Anterior cingulate cortex (tissue), 58 donors: ENCODE results near the gene IQSEC1.
A peak's percentile ranks its signal among the peaks of the same experiment; 100 is the strongest.

Experiments
- DNase-seq, 58 donors: peaks; one replicate each; lab custom pipeline; 2025; lab: John Stamatoyannopoulos, UW

IQSEC1 gene

DNA sequence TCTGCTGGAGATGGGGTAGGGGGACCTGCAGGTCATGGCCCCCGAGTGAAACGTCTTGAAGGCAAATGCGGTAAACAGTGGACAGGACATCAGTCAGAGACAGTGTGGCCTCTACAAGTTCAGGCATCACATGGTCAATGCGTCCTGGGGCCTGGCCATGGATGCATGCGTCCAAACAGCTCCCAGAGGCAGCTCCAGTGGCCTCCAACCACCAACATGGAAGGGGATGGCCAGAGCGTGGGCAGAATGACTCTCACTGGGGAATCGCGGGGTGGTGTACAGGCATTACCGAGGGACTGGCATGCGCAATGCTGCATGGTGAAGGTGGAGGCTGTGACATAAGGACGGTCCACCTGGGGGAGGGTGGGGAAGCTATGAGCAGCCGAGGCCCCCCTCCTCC, 35.6 kb upstream of the IQSEC1 start:
- DNase-seq: no peak

DNA sequence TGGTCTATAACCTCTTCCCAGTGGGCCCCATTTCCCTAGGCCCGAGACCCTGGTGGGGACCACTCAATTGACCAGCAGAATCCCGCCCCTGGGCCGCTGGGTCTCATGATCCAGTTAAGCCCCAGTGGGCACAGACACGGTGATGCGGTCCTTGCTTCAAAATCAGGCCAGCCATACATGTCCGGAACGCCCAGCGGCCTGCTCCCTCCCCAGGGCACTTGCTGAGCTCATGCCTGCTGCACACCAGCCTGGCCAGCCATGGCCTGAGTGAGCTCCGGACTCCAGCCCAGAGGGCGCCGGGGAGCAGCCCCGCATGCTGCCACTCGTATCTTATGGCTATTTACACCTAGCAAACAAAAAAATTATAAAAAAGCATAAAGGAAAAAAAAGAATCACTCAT, 34.4 kb upstream of the IQSEC1 start:
- no peak for DNase-seq

DNA sequence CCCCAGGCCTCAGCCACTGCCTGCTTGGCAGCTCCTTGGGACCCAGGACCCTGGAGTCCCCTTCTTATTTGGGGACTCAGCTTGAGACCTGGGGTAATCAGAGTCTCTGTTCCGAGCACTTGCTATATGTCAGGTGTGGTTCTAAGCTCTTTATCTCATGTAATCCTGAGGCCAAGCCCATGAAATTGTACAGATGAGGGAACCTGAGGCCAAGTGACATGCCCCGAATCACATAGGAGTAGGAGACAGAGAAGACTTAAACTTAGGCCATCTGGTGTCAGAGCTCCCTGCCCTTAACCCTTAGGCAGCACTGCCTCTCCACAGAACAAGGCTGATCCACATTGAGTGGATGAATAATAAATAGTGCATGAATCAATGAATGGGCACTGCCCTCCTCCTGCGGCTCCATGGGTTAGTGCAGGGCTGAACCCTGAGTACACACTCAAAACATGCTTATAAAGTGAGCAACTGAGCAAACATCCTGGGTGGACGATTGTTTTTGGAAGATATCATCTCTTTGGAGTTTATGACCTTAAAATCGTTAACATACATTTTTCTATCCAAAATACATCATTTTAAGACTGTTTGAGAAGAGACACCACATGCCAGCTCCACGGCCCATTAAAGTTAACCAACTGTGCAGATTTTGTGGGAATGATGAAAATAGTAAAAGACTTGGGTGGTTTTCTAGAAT, 33.2 kb upstream of the IQSEC1 start:
- no peak for DNase-seq

DNA sequence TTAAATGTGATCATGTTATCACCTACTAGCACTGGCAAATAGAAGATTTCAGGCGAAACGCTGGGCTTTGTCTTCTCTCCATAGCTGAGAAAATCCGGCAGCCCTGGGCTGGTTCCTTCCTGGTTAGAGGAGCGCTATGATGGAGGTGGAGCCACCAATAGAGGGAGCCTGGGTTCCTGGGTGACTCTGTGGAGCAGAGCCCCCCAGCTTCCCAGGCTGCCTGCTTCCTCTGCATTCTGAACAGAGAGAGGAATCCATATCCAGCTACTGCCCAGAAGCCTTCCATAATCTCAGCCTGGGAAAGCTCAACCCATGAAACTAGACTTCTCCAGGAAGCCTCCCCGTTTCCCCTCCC, 32.6 kb upstream of the IQSEC1 start:
- no peak for DNase-seq

DNA sequence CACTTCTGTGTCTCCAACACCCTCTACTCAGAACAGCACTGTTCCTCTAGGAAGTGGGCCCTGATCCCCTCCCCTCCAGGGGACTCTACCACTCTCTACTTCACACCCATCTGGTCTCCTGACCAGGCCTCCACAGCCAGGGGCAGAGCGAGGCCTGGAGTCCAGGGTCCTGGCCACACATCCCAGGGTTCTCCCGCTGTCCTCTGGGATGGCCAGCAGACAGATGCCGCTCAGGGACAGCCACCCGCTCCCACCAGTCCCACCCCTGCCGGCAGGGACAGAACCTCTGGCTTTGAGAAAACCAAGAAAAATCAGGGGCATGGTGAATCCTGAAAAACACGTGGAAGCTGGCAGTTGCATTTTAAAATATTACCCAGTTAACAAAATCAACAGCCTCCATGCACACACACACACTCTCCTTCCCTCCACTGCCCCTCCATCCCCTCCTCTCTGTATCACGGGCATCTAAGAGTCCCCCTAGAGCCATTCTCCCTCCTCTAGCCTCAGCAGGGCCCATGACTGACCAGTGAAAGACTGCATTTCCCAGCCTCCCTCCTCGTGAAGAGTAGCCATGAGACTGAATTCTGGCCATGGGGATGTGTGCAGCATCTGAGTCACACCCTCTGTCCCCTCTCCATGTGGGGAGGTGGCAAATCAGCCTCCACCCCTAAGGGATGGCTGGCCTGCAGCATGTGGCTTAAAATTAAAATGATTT, 32.1 kb upstream of the IQSEC1 start:
- DNase-seq: no peak

DNA sequence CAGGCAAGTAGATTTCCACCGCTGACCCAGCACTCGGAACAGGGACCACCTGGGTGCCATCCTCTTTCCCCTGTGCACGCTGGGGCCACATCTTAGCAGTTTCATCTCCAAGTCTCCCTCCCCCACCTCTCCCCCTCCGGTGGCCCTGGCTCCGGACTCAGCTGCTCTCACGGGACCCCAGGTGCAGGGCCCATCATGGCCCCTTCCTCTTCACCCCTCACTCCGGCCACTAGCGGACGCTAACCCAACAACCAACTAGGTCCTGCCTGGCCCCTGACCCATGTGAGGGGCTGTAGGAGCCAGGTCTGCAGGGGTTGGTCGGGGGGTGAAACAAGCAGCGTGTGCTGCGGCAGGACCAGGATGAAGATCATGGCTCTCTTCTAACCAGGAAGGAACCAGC, 31.3 kb upstream of the IQSEC1 start:
- no peak for DNase-seq

DNA sequence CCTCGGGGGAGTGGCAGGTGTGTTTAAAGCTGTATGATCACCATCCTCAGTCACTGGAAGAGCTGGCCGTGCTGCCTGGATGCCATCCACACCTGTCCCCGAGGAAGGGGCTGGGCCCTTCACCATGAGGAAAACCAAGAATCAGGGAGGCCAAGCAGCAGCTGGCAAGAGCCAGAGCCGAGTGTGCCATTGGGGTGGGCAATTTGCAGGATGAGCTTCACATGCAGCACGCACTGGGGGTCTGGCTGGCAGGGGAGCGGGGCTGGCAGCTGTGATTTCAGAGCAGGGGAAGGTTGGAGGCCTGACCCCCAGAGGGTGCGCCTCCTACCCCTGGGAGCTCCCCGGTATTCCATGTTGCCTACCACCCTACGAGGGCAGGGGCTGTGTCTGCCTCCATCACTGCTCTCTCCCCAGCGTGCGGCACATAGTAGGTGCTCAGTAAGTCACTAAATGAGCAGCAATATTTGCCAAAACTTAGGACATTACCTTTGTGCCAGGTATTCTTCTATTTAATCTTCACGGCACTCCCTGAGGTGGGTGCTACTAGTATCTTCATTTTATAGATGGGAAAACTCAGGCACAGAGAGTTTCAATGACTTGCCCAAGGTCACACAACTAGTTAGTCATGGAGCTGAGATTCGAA, 30.3 kb upstream of the IQSEC1 start:
- no peak for DNase-seq

DNA sequence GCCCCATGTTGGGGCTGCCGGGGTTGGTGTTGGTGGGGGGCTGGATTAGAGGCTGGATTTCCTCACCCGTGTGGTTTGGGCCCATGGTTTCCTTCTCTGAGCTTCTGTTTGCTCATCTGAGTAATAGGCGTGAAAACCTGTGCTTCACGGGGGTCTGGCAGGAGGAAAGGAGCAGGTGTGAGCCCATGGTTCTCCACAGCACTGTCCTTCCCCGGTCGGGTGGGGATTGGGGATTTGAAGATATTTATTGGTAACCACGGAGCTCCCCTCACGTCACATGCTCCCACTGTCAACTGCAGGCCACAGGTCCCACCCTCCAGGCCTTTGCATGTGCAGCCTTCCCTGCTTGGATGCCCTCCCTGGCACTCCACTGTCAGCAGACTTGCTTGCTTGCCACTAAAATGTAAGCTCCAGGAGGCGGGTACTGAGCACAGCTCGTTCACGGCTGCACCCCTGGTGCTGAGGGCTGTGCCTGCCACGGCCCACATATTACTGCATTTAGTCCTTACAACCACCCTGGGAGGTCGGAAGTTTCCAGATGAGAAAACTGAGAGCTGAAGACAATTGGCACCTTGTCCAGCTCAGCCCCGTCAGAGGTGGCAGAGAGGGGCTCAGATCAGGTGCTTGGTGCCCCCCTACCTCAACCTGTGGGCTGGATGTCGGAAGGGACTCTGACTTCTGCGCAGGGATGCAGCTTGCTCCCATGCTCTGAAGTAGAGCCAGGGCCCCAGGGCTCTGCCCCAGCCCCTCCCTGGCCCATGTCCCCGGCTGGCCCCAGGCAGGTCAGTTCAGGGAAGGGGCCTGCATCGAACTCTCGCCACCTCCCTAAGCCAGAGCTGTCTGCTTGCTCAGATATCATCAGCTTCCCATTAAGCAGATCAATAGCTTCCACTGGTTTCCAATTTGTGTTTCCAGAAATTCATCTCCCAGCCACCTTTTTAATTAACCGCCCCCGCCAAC, 29.4 kb upstream of the IQSEC1 start:
- no peak for DNase-seq

DNA sequence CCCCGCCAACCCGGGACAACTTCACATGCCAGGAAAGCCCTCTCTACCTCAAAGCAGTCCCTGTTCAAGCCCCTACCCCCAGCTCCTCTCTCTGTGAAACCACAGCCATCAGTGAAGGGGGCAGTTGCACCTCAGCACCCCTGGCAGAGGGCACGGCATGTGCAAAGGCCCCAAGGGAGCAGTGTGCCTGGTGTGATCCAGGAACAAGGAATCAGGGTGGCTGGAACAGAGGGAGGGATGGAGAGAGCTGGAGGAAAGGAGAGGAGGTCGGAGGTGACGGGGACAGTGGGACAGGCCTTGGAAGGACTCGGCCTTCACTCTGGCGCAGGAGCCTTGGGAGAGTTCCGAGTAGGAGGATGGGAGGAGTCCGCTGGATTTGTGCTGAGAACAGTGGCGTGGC, 26.5 kb upstream of the IQSEC1 start:
- DNase-seq: no peak

DNA sequence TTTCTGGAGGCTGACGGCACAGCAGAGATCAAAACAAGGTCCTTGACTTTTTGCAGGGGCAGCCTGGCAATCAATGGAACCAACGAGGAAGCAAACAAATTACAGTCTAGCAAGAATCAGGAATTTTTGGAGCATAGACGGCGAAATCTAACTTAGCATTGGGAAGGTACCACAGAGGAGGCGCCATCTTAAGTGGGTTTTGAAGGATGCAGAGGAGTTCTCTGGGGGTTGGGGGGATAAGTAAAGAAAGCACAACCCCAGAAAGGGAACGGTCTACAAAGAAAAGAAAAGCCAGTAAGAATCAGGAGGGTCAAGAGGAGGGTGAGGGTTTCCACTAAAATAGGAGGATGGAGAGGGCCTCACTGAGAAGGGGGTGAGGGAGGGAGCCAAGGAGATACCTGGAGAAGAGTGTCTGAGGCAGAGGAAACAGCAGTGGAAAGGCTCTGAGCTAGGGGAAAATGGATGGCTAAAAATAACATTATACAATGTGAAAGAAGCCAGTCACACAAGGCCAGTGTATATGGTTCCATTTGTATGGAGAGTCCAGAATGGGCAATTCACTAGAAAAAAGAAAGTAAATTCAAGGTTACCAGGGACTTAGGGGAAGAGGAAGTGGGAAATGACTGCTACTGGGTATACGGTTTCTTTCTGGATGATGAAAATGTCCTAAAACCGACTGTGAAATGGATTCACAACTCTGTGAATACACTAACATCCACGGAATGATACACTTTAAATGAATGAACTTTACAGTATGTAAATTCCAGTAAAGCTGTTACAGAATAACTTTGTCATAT, 25.2 kb upstream of the IQSEC1 start:
- DNase-seq: no peak

DNA sequence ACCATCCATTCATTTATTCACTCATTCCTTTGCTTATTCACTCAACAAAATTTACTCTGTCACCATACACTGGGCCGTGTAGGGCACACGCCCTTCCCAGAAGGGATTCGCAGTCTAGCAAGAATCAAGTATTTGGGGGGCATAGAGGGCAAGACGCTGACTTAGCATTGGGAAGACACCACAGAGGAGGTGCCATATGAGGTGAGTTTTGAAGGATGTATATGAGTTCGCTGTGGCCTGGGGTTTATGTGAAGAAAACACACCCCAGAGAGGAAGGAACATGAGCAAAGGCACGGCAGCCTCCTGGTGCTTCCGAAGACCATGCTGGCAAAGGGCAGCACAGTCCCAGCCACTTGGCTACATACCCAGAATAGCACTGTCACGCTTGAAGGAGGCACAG, 23.1 kb upstream of the IQSEC1 start:
- no peak for DNase-seq

DNA sequence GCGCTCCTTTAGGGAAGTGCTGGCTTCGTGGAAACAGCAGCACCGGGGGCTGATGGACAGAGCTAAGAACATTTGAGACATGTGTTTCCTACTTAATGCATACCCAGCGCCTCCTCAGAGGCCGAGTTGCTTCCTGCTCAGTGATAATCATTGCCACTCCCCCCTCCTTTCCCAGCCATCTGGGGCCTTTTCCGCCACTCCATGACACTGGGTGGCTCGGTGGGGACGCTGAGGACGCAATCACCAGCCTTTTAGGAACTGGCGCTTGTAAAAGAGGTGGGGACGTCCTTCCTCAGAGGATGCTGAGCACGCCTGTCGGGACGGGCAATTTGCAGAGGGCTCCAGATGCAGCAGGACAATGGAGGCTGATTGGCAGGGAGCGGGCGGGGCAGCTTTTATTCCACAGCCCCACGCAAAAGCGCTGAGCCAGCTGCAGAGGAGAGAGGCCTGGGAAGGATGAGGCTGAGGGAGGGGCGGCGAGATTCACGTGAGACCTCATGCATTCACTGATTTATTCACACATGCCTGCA, 22.2 kb upstream of the IQSEC1 start:
- DNase-seq: peak in 44 of 58 donors; percentile 9 to 73 (median 44)

DNA sequence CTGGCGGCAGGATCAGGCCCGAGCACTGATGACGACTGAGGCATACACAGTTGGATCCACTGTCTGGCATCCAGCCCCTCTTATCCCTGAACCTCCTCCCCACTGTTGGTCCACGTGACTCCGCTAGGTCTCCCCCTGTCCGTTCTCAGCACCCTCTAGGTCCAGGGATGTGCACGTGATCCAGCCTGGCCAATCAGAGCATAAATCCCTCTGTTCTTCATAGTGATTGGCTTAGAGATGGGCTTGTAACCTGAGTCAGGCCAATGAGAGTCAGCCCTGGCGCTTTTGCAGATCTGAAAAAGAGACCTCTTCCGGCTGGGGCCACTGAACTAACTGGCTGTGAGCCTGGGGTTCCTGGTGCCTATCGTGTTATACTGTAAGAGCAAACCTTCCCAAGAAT, 20.5 kb upstream of the IQSEC1 start:
- no peak for DNase-seq

DNA sequence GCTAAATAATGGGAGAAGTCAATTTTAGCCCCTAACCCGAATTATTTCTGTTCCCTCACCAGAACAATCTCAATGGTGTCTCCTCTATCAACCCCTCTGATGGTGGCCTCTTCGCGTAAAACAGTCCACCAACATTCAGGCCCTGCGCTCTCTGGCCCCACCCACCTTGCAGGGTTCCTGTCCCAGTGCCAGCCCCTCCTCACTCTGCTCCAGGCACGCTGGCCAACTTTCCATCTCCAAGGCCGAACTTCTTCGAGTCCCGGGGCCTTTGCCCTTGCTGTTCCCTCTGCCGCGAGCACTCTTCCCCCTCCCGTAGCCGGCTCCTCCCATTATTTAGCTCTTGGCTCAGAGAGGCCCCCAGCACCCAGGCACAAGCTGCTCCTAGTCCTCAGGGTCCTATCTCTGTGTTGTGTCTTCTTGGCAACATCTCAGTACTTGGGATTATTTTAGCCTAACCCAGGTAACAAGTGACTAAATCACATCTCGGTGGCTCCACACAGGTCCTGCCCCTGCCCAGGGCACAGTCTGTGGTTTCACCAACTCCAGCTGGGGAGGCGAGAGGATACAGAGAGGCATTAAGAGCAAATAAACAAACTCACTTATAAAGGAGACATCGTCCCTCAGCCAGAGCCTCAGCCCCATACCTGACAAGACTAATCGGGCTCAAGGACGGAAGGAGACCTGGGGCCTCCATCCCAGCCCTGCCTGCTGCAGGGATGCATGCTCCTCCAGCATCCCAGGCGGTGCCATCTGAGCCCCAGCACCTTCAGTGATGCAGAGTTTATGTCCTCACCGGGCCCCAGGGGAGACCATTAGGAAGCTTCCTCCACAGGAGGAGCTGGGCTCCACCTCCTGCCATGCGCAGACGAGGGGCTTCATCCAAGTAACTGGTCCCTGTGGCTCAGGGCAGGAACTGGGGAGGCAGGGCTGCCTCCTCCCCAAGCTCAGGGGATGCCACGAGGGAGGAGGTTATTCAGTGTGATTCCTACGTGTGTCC, 19.7 kb upstream of the IQSEC1 start:
- peak in 27 of 58 donors; percentile 11 to 57 (median 27) for DNase-seq

DNA sequence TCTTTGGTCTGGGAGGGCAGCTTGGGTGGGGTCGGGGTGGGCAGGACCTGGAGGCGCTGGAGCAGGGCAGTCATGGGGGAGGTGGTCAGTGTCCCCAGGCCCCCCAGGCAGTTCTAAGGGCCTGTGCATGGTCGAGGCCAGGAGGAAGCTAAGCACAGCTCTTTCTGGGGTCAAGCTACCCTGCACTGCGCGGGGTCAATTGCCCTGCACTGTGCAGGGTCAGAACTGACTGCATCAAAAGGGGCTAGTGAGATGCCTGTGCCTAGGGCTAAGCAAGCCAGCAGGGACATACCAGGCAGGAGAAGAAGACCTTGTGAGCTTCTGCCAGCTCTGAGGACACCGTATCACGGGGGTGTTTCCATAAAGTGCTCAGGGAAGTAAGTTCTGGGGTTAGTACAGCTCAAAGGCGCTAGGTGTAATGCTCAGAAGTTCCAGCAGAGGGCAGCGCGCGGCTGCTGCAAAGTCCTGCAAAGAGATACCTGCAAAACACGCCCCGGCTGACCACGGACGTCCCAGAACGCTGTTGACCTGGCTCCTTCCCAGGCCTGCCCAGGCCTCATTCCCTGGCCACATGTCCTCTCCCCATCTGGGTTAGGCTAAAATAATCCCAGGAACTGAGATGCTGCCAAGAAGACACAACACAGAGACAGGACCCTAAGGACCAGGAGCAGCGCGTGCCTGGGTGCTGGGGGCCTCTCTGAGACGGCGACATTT, 18.8 kb upstream of the IQSEC1 start:
- DNase-seq: peak in 56 of 58 donors; percentile 19 to 88 (median 66)

DNA sequence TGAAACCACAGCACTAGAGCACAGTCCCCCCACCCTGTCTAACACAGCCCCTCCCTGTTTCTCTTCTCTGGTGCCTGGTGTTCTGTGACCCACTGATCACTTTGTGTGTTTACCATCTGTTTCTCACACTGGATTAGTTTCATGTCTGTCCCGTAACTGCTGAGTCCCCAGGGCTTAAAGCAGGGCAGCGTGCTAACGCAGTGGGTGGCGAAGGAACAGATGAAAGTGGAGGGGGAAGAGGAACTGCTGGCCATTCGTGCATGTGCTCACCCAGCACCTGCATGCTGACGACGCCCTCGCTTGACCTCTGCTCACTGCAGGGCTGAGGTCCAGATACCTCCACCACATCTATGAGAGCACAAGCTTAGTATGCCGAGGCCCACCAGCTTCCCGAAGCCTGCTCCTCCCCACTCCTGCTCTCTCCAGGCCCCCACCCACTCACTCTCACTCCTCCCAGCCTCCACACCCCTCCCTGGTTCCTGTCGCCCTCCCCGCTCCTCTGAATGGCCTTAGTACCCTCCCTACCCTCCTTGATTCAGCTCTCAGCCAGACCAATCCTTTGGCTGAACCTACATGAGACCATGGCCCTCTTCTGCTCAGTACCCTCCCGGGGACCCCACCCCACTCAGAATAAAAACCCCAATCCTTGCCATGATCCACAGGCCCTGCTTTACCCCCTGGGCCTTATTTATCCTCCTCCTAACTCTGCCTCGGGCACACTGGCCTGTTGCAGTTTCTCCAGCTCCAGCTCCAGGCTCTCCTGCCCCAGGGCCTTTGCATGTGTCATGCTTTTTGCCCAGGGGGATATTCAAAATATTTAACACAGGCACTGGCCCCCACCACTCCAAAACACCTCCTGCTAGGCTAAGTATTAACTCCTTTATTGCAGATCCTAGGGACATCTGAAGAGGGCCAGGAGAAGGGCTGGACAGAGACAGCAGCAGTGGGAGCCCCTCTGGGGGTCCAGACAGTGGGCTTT, 15.1 kb upstream of the IQSEC1 start:
- no peak for DNase-seq
